ENCODE measurements around the gene UBTD1.
"Not testable (repeated sequence)": the region's sequence is repeated elsewhere in the genome, so short reads cannot be mapped to it uniquely, and the experiment has no call there.

DNA sequence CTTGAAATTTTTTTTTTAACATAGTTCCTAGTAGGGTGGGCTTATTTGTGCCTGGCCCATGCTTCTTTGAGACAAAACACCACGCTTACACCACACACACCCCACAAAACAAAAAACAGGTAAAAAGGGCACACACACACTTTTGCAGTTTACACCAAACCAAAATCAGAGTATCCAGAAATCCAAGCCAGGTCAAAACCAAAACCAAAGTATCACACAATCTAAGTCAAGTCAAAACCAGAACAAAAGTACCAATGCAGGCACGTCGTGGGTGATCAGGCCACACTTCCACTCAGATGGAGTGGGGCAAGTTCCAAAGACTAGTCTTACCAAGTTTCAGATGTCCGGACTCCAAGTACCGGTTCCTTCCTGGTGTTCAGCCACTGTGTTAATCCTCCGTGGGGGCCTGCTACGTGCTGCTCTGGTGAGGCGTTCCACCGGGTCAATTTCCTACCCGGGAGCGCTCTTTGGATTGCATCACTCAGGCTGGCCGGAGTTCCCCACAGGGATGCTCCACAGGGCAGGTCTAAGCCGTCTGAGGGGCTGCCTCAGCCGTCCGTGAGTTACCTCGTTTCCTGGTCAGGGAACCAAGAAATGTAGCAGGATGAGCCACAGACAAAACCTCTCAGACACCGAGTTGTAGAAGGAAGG lies 62.1 kb downstream of the UBTD1 start:
- not testable (repeated sequence) for TF ChIP-seq POLR2AphosphoS5, POLR2A (IDR thresholded peaks at IDR 0.05)
- TF ChIP-seq, protein P1, sequence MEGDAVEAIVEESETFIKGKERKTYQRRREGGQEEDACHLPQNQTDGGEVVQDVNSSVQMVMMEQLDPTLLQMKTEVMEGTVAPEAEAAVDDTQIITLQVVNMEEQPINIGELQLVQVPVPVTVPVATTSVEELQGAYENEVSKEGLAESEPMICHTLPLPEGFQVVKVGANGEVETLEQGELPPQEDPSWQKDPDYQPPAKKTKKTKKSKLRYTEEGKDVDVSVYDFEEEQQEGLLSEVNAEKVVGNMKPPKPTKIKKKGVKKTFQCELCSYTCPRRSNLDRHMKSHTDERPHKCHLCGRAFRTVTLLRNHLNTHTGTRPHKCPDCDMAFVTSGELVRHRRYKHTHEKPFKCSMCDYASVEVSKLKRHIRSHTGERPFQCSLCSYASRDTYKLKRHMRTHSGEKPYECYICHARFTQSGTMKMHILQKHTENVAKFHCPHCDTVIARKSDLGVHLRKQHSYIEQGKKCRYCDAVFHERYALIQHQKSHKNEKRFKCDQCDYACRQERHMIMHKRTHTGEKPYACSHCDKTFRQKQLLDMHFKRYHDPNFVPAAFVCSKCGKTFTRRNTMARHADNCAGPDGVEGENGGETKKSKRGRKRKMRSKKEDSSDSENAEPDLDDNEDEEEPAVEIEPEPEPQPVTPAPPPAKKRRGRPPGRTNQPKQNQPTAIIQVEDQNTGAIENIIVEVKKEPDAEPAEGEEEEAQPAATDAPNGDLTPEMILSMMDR (IDR thresholded peaks at IDR 0.05), result not testable (repeated sequence)
